ENCODE results near the gene SV2B. TPM values are rescaled to one million over a fixed set of nuclear protein-coding genes. Genes with fewer than 3 reads are reported as not detected.
A peak's percentile ranks its signal among the peaks of the same experiment; 100 is the strongest.
"Not testable (repeated sequence)": the region's sequence is repeated elsewhere in the genome, so short reads cannot be mapped to it uniquely, and the experiment has no call there.

SV2B gene
- total RNA-seq, 4 donors from 2014 or later = 0.23 to 2.2 (median 0.62) TPM

DNA sequence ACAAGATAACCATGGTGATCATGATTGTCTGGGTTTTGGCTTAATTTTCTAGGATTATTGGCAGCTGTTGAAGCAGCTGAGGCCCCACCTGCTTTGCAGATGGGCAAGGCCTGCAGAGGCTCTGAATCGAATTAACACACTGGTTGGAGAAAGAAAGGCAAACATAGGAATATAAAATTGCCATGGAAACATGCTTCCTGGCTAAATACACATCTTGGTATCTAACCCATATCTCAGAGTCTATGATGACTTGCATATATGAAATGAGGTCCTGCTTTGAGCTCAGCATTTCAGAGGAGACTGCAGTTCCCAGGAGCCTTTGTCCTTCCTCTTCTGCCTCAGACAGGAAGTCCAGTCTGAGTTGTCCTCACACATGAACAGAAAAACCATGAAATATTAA lies 24.3 kb upstream of the SV2B start:
- 20% methylated on average over 1 of the region's 1 CpG for WGBS

DNA sequence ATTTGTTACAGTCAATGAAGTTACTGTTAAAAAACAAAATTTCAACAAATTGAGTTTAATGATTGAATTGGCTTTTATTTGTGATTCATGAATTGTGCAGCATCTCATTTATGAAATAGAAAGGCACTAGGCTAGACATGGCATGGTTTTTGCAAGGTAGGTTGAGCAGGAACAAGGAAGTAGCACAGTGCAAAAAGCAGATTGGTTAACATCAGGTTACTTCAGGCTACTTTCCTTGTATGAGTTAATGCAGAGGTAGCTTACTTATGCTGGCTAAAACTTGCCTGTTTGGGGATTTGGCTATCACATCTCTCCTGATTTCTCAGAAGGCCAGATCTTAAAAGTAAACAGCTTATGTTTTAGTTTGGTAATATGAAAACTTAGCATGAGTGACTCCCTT lies 23.0 kb upstream of the SV2B start:
- Histone ChIP-seq H3K27ac (no peak overlapping the region), H3K4me1 (no peaks in the 10 kb centered on the region), H3K36me3 (no peaks in the 10 kb centered on the region), H3K9me3 (no peaks in the 10 kb centered on the region), H3K4me3 (no peak overlapping the region), H3K27me3 (no peaks in the 10 kb centered on the region)
- TF ChIP-seq, protein P1, sequence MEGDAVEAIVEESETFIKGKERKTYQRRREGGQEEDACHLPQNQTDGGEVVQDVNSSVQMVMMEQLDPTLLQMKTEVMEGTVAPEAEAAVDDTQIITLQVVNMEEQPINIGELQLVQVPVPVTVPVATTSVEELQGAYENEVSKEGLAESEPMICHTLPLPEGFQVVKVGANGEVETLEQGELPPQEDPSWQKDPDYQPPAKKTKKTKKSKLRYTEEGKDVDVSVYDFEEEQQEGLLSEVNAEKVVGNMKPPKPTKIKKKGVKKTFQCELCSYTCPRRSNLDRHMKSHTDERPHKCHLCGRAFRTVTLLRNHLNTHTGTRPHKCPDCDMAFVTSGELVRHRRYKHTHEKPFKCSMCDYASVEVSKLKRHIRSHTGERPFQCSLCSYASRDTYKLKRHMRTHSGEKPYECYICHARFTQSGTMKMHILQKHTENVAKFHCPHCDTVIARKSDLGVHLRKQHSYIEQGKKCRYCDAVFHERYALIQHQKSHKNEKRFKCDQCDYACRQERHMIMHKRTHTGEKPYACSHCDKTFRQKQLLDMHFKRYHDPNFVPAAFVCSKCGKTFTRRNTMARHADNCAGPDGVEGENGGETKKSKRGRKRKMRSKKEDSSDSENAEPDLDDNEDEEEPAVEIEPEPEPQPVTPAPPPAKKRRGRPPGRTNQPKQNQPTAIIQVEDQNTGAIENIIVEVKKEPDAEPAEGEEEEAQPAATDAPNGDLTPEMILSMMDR (IDR thresholded peaks at IDR 0.05) = no peak
- TF ChIP-seq POLR2AphosphoS5 (IDR thresholded peaks at IDR 0.05) (no peak), EP300 (IDR thresholded peaks at IDR 0.05) (no peak), POLR2A (IDR thresholded peaks at IDR 0.05) (no peak)
- DNase-seq (ENCODE audit: low spot score in 2 of 2) = no peak

More for the DNA sequence above, 24.3 kb upstream of the SV2B start:
- Histone ChIP-seq H3K9me3 (no peaks in the 10 kb centered on the region), H3K4me3 (no peak overlapping the region), H3K27ac (no peak overlapping the region), H3K27me3 (no peaks in the 10 kb centered on the region), H3K4me1 (no peaks in the 10 kb centered on the region), H3K36me3 (no peaks in the 10 kb centered on the region)
- no peak for DNase-seq (ENCODE audit: low spot score in 2 of 2)
- TF ChIP-seq EP300 (IDR thresholded peaks at IDR 0.05) (no peak), POLR2AphosphoS5 (IDR thresholded peaks at IDR 0.05) (no peak), POLR2A (IDR thresholded peaks at IDR 0.05) (no peak)
- TF ChIP-seq, protein P1 (IDR thresholded peaks at IDR 0.05) = no peak

DNA sequence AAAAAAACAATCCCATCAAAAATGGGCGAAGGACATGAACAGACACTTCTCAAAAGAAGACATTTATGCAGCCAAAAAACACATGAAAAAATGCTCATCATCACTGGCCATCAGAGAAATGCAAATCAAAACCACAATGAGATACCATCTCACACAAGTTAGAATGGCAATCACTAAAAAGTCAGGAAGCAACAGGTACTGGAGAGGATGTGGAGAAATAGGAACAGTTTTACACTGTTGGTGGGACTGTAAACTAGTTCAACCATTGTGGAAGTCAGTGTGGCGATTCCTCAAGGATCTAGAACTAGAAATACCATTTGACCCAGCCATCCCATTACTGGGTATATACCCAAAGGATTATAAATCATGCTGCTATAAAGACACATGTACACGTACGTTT lies 6.2 kb upstream of the SV2B start:
- not testable (repeated sequence) for H3K27ac ChIP-seq; H3K9me3 ChIP-seq; DNase-seq (ENCODE audit: low spot score in 2 of 2); H3K36me3 ChIP-seq; H3K4me3 ChIP-seq; H3K4me1 ChIP-seq
- 91% methylated on average over 2 of the region's 4 CpGs for WGBS
- H3K27me3 ChIP-seq = peaks cover 21% of the 10 kb centered on the region

DNA sequence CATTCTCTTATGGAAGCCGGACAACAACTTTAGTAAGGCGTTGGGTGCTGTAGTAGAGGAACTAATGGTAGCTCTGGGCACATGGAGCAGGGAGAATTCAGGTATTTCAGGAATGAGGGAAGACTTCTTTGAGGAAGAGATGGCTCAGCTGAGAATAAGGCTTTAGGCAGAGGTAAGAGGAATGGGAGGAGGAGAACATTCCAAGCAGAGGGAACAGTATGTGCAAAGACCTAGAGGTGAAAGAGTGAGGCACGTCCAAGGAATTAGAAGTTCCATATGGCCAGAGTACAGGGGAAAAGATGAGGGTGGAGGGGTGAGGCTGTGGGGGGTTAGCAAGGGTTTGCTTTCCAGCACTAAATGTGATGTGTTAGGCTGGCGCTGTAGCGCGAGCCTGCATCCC lies 1.6 kb upstream of the SV2B start:
- Histone ChIP-seq H3K9me3 (no peaks in the 10 kb centered on the region), H3K27ac (no peak overlapping the region), H3K4me3 (no peak overlapping the region), H3K36me3 (no peaks in the 10 kb centered on the region), H3K27me3 (peaks cover 40% of the 10 kb centered on the region), H3K4me1 (peaks cover 28% of the 10 kb centered on the region)
- DNase-seq (ENCODE audit: low spot score in 2 of 2) = no peak
- TF ChIP-seq POLR2A (IDR thresholded peaks at IDR 0.05) (no peak), EP300 (IDR thresholded peaks at IDR 0.05) (no peak), POLR2AphosphoS5 (IDR thresholded peaks at IDR 0.05) (no peak)
- TF ChIP-seq, protein P1 (IDR thresholded peaks at IDR 0.05) = no peak
- WGBS = 85% methylated on average over 6 of the region's 6 CpGs

DNA sequence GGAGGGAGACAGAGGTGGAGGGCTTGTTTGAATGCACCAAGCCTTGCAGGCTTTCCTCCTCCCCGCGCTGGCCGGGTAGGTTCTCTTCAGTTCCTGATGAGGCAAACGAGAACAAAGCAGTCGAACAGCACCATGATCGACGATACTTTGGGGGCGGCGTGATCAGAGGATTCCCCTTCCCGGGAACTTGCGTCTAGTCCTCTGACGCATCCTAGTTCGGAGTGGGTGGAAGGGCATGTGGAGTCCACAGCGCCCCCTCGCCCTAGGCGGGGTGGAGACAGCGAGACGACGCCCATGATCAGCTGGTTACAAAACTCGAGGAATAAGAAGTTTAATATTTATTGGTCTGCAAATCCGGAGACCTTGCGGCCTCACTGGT lies 452 bp upstream of the SV2B start:
- peak in 1 of 2 donors; percentile 79 for DNase-seq (ENCODE audit: low spot score in 2 of 2)
- H3K4me1 ChIP-seq = peaks cover 28% of the 10 kb centered on the region
- H3K4me3 ChIP-seq = peak overlapping the region; percentile 61
- under 1% methylated on average over 21 of the region's 22 CpGs for WGBS
- H3K27ac ChIP-seq = no peak overlapping the region
- H3K36me3 ChIP-seq = no peaks in the 10 kb centered on the region
- no peaks in the 10 kb centered on the region for H3K9me3 ChIP-seq
- TF ChIP-seq, protein P1 (IDR thresholded peaks at IDR 0.05) = peak in 1 of 2 donors; percentile 6
- TF ChIP-seq POLR2A (IDR thresholded peaks at IDR 0.05) = no peak
- TF ChIP-seq POLR2AphosphoS5 (IDR thresholded peaks at IDR 0.05) = no peak
- peaks cover 40% of the 10 kb centered on the region for H3K27me3 ChIP-seq
